GM18861 (cell line): Measurements from ENCODE around the gene MYG1.
A peak's percentile ranks its signal among the peaks of the same experiment; 100 is the strongest.

ENCODE experiments used
- ATAC-seq: cut with Tn5 transposase; IDR thresholded peaks from one replicate; pipeline ENCODE4 v1.9.1; 2021; ENCODE audit not compliant: unreplicated experiment

The MYG1 gene, protein sequence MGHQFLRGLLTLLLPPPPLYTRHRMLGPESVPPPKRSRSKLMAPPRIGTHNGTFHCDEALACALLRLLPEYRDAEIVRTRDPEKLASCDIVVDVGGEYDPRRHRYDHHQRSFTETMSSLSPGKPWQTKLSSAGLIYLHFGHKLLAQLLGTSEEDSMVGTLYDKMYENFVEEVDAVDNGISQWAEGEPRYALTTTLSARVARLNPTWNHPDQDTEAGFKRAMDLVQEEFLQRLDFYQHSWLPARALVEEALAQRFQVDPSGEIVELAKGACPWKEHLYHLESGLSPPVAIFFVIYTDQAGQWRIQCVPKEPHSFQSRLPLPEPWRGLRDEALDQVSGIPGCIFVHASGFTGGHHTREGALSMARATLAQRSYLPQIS

GRCh38 chr12:53299454-53300180, at the start of gene MYG1:
Gene MYG1, plus strand, starts transcription at chr12:53299695. Its CDS starts 43 bp downstream, at chr12:53299738.
- peak; percentile 65 for ATAC-seq

DNA sequence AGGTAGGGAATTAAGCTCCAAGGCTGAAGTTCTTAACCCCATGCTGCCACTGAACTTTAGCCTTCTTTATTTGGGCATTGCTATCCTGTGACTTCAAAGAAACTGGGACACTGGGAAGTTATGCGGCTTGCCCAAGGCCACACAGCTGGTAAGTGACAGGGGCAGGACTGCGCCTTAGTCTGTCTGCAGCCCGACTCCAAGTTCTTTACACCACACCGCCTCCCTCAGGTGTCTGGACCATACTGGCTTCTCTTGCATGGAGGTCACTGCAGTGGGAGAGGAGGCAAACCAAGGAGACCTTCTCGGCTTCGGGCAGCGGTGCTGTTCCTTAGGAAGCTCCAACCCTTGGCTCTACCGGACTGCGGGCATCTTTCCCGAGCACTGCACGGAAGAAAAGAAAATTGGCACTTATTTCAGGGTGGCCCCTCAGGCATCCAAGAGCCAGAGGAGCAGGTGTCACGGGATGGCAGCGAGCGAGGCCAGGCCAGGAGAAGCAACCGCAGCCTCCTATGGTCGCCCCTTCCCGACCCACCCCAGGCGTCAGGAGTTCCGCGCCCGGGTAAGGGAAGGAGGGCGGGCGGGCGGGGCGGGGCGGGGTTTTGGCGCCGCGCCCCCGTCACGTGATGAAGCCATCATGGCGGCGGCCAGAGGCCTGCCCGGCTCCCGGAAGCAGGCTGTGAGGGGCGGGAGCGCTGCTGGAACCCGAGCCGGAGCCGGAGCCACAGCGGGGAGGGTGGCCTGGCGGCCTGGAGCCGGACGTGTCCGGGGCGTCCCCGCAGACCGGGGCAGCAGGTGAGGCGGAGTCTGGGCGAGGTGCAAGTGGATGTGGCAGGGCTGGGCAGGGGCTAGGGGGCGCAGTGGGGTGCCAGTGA, 47.8 kb upstream of the MYG1 start:
- ATAC-seq: peak; percentile 59

- ATAC-seq: no peak
Observed at GRCh38 chr12:53252349-53252916, 47.1 kb upstream of the MYG1 start.

DNA sequence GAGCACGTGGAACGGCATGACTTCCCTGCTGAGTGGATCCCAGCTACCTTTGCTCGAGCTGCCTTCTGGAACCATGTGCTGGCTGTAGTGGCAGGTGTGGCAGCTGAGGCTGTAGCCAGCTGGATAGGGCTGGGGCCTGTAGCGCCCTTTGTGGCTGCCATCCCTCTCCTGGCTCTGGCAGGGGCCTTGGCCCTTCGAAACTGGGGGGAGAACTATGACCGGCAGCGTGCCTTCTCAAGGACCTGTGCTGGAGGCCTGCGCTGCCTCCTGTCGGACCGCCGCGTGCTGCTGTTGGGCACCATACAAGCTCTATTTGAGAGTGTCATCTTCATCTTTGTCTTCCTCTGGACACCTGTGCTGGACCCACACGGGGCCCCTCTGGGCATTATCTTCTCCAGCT, 46.2 kb upstream of the MYG1 start:
- ATAC-seq: no peak

- ATAC-seq: no peak
Observed at GRCh38 chr12:53254816-53255545, 44.5 kb upstream of the MYG1 start.

- no peak for ATAC-seq
Observed at GRCh38 chr12:53255996-53256395, 43.5 kb upstream of the MYG1 start.

DNA sequence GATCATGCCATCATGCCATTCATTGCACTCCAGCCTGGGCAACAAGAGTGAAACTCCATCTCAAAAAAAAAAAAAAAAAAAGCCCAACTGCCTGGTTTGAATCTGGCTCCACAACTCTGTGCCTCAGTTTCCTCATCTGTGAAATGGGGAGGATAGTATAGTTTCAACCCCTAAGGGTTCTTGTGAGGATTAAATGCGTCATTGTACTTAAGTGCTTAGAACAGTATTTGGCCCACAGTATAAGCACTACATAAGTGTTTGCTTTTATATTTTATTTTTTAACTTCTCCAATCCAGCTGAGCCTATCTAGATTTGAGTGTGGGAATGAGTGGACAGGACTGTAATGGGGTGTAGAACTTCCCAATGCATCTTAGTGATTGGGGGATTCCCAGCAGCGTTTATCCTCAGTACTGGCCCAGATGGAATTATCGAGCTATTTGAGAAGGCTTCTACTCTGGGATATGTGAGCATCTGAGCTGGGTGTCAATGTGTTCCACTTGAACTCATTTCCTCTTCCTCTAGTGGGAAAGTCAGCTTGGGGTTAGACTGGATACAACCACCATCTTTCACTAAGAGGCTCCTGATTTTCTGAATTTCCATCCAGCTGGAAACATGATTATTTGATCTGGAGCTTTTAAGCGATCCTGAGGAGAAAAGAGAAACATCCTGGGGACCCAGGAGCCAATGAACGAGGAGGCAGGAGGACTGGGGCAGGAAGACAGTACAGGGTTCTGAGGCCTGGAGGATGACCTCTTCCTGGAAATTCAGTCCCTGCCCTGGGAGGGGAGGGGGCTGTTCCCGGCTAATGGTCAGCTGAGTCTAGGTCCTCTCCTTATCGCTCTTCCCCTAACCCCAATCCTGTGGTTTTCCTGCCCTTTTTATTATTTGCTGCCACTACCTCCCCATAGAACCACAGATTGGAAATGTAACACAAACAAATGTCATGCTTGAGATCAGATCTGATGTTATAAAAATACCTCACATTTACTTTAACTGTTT, 40.7 kb upstream of the MYG1 start:
- ATAC-seq: no peak

DNA sequence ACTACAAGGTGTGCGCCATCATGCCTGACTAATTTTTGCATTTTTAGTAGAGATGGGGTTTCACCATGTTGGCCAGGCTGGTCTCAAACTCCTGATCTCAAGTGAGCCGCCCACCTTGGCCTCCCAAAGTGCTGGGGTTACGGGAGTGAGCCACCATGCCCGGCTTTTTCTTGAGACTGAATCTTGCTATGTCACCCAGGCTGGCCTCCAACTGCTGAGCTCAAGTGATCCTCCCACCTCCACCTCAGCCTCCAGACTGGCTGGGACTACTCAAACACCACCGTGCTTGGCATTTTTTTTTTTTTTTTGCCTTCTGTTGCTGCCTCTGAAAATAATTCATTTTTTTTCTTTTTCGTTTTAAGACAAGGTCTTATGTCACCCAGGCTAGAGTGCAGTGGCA, 39.6 kb upstream of the MYG1 start:
- ATAC-seq: no peak

- ATAC-seq: no peak
Observed at GRCh38 chr12:53265783-53266182, 33.7 kb upstream of the MYG1 start.

- peak; percentile 17 for ATAC-seq
Observed at GRCh38 chr12:53267306-53267998, 32.0 kb upstream of the MYG1 start.

DNA sequence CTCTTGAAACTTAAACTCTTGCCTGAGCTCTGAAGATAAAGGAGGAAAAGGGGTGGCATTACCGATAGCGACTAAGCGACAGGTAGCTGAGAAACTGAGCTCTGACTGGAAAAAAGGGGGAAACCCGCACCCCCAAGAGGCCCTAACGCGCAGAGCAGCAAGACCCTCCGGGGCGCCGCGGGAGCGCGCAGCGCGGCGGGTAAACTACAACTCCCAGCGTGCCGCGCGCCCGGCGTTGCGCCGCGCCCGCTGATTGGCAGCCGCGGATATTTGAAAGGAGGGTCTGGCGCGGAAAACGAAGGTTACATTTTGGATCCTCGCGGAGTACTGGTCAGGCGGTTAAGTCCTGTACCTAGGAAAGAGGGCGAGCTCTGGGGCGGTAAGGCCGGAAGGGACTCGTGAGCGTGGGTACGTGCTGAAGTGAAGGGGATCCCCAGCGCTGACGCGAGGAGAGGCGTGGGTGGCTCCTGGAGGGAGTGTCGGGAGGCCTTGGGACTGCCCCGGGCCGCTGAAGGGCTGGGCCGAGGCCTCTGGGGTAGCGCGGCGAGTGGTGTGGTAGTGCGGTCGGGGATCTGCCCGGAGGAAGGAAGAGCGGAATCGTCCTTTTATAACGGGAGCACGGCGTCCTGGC, 31.4 kb upstream of the MYG1 start, which contains the start of gene ESPL1:
TSS of gene ESPL1 (plus strand) at position 301 of the 631 bp plus-strand sequence. CDS start 468 bp downstream, outside the sequence.
- peak; percentile 86 for ATAC-seq

- no peak for ATAC-seq
Observed at GRCh38 chr12:53268630-53269562, 30.6 kb upstream of the MYG1 start.

GRCh38 chr12:53274445-53274844, 25.1 kb upstream of the MYG1 start:
- no peak for ATAC-seq

DNA sequence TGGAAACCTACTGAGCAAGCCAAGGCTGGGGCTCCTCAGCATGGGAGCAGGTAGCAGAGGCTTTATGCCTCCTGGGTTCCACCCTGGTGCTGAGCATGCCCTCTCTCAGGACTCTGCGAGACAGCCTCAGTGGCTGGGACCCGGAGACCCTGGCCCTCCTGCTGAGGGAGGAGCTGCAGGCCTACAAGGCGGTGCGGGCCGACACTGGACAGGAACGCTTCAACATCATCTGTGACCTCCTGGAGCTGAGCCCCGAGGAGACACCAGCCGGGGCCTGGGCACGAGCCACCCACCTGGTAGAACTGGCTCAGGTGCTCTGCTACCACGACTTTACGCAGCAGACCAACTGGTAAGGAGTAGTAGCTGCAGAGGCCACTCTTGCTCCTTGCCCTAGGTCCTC, 23.0 kb upstream of the MYG1 start:
- no peak for ATAC-seq

GRCh38 chr12:53277981-53278380, 21.5 kb upstream of the MYG1 start:
- ATAC-seq: no peak

DNA sequence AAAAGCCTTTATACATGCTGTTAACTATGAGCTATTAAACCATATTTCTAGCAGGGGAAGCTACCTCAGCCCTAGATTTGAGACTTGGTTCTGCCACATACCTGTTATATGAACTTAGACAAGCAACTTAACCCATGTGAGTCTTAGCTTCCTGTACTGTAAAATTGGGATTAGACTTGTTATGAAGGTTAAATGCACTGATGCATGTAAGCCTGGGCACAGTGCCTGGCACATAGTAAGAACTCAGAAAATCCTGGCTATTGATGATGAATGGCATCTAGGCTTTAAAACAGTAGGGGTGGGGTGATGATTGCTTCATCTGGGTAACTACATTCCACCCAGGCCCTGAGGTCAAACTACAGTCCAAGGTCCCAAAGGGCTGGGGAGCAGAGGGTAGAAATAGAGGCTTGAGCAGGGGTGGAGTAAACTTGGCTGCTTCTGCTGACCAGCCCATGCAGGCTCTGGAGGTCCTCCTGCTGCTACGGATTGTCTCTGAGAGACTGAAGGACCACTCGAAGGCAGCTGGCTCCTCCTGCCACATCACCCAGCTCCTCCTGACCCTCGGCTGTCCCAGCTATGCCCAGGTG, 20.1 kb upstream of the MYG1 start:
- no peak for ATAC-seq
